GM12801 (cell line): Measurements from ENCODE around the gene IL21R.

Source experiments
- CTCF ChIP-seq: IDR thresholded peaks from one replicate; pipeline ENCODE4 v1.5.1; 2011; ENCODE audit warnings: control low read depth; ENCODE audit not compliant: insufficient read length; ENCODE audit errors: extremely low read depth

Gene IL21R

GRCh38 chr16:27458258-27458657, 56.3 kb downstream of the IL21R start:
- TF ChIP-seq CTCF, result no peak

DNA sequence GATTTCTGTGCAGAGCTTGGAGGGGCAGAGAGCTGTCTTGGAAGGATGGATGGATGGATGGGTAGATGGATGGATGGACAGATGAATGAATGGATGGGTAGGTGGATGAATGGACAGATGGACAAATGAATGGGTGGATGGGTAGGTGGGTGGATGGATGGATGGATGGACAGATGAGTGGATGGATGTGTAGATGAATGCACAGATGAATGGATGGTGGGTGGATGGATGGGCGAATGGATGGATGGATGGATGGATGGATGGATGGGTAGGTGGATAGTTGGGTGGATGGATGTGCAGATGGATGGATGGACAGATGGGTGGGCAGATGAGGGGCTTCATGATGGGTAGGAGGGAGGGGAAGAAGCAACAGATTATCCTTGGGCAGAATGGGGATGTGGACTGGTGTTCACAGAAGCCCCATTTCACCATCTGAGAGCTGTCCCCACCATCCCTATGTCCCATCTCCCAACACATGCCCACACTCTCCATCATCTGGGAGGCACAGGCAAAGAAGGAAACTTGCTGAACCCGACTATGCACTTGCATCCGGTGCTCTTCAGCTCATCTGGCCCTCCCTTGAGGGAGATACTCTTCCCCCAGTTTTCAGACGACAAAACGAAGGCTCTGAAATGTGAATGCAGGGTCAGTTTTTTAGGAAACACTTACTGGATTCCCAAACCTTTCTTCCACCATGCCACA, 57.2 kb downstream of the IL21R start:
- no peak for TF ChIP-seq CTCF

DNA sequence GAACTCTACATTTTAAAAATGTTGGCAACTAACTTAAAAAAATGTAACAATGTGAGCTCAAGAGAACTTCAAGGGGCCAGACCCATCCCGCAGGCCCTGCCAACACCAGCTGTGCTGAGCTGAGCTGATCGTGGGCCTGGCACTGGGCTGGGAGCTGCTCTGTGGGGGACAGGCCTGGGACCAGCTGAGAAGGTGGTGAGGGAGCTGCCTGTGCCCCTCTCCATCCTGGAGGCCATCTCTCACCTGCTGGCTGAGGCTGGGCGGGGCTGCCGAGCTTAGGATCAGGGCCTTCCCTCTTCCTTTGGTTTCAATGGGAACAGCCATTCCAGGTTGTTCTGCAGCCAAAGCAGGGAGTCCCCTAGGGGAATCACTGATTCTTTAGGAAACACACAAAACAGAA, 58.2 kb downstream of the IL21R start:
- TF ChIP-seq CTCF, result no peak

- no peak for TF ChIP-seq CTCF
These were observed 58.9 kb downstream of the IL21R start for GRCh38 chr16:27460663-27461482.

DNA sequence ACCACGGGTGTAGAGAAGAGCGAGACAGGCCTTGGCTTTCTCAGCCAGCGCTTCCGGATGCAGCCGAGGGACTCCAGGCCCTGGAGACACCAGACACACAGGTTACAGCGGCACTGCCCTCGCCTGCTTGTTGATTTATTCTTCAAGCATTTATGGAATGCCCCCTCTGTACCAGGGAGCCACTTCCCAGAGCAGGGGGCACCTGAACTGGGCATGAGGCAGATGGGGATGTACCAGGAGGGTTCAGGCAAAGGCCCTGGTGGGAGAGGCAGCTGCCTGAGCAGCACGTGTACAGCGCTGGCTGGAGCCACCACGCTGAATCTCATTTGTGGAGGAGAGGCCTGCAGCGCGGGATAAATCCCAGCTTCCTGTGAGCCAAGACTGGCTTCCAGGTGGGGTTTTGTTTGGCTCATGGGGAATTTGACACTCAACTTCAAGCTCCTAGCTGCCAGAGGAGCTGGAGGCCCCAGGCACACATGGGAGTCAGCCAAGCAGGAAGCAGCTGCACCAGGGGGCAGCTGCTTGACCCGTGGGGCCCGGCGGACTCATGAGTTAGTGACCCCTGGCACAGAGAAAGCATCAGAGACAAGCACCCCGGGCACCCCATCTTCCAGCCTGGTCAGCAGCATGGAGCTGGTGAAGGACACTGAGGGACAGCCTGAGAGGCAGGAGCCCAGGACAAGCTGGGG, 59.7 kb downstream of the IL21R start:
- no peak for TF ChIP-seq CTCF

- no peak for TF ChIP-seq CTCF
These were observed 60.3 kb downstream of the IL21R start for GRCh38 chr16:27462200-27462845.
